SK-MEL-5 (cell line): ENCODE data around the gene KCNJ8. TPM values are rescaled to one million over a fixed set of nuclear protein-coding genes. Genes with fewer than 3 reads are reported as not detected.
"Not testable (repeated sequence)": the region's sequence is repeated elsewhere in the genome, so short reads cannot be mapped to it uniquely, and the experiment has no call there.

Experiments used
- DNase-seq: peaks from one replicate; pipeline ENCODE4 v3.0.0-alpha.2; 2016; ENCODE audit warnings: low read depth, low spot score
- in situ Hi-C: cut with HindIII; loops from 2 replicates; pipeline ENCODE4 v1.10.0; 2016; ENCODE audit warnings: low sequenced_read_pairs, high pct_unique_total_duplicates, low pct_unique_long_range_greater_than_20kb
- total RNA-seq: library from RNA; depleted of rRNA; stranded (reverse); fragments of >200 nt; shearing (Covaris generic); gene quantifications from 2 replicates; pipeline ENCODE4 v1.2.3, GENCODE V29; 2014

KCNJ8 gene
- total RNA-seq, 1 experiment from 2014 or later = not detected

DNA sequence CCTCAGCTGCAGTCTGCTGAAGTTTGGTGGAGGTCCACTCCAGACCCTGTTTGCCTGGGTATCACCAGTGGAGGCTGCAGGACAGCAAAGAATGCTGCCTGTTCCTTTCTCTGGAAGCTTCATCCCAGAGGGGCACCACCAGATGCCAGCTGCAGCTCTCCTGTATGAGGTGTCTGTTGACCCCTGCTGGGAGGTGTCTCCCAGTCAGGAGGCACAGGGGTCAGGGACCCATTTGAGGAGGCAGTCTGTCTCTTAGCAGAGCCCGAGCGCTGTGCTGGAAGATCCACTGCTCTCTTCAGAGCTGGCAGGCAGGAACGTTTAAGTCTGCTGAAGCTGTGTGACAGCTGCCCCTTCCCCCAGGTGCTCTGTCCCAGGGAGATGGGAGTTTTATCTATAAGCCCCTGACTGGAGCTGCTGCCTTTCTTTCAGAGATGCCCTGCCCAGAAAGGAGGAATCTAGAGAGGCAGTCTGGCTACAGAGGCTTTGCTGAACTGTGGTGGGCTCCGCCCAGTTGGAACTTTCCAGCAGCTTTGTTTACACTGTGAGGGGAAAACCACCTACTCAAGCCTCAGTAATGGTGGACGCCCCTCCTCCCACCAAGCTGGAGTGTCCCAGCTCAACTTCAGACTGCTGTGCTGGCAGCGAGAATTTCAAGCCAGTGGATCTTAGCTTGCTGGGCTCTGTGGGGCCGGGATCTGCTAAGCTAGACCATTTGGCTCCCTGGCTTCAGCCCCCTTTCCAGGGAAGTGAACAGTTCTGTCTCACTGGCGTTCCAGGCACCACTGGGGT lies 20.5 kb upstream of the KCNJ8 start:
- DNase-seq, in situ Hi-C loops: not testable (repeated sequence)

DNA sequence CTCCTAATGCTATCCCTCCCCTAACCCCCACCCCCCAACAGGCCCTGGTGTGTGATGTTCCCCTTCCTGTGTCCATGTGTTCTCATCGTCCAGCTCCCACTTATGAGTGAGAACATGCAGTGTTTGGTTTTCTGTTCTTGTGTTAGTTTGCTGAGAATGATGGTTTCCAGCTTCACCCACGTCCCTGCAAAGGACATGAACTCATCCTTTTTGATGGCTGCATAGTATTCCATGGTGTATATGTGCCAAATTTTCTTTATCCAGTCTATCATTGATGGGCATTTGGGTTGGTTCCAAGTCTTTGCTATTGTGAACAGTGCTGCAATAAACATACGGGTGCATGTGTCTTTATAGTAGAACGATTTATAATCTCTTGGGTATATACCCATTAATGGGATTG lies 15.2 kb upstream of the KCNJ8 start:
- DNase-seq = not testable (repeated sequence)

DNA sequence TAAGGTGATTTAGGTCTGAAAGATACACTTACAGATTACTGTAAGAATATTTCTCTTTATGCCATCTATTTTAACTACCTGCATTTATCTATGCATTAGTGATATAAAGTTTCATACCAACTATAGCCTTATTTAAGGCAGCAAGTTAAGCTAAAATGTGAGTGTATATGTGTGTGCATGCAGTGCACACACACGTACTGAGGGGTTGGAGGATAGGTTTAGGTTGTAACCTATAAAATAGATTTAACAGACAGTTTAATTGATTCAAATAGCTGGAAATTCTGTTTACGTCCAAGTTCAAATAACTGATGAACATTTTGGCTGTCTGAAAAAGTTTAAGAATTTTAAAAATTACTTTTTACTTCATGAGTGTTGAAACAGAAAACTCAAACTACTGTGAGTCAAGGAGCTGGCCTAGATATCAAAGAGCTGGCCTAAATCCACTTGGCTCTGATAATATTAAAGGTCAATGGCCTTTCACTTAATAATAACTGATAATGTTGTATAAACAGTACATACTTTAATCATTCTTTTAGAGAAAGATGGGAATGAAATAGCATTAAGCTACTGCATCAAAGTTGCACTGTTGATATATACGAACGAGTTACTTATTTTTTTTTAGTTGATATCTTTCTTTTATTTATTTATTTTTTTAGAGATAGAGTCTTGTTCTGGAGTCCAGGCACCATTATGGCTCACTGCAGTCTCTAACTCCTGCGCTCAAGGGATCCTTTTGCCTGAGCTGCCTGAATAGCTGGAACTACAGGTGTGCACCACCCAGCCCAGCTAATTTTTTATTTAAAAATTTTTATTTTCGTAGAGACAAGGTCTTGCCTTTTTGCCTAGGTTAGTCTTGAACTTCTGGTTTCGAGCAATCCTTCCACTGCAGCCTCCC lies 13.8 kb upstream of the KCNJ8 start:
- in situ Hi-C loops = no loop called here
- DNase-seq = no peak

More for the DNA sequence above, 15.2 kb upstream of the KCNJ8 start:
- in situ Hi-C loops = not testable (repeated sequence)

DNA sequence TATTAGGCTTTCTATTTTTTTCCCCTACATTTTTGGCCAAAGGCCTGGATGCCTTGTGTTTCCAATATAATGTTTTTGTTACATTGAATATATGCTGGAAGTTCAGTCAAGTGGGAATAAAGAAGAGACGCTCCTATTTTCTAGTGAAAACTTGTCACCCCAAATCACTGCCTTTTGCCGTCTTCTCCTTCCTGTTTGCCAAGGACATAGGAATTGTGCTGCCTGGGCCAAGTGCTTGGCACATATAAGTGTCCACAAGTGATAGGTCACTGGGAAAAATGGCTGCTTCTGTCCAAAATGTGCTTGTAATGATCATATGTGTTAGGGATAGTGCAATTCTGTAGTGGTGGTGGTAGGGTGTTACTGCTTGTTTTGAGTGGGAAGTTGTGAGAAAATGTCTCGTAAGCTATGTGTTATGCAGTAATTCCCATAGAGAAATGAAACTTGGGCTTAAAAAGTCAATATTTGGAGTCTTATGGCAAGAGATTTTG lies 11.6 kb upstream of the KCNJ8 start:
- DNase-seq = no peak
- in situ Hi-C loops = no loop called here

DNA sequence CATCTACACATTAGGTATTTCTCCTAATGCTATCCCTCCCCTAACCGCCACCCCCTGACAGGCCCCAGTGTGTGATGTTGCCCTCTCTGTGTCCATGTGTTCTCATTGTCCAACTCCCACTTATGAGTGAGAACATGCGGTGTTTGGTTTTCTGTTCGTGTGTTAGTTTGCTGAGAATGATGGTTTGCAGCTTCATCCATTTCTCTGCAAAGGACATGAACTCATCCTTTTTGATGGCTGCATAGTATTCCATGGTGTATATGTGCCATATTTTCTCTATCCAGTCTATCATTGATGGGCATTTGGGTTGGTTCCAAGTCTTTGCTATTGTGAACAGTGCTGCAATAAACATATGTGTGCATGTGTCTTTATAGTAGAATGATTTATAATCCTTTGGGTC lies 8.2 kb upstream of the KCNJ8 start:
- DNase-seq, in situ Hi-C loops: not testable (repeated sequence)

DNA sequence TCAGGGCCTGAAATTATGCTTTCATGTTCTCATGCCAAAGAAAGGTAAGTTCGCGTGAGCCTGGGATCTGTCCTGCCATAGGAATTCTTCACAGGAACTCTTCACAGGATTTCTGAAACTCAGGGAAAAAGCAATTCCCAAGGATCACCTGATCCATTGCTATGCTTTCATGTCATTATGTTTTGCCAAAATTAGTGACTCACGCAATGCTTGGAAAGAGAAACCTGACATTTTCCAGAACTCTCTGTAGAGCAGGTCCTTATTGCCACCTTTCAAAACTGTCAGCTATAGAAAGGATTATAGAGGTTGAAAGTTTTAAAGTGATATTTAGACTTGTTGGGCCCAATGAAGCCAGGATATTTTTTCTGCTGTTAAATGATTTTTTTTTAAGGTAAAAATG lies 6.3 kb upstream of the KCNJ8 start:
- in situ Hi-C loops = no loop called here
- no peak for DNase-seq

DNA sequence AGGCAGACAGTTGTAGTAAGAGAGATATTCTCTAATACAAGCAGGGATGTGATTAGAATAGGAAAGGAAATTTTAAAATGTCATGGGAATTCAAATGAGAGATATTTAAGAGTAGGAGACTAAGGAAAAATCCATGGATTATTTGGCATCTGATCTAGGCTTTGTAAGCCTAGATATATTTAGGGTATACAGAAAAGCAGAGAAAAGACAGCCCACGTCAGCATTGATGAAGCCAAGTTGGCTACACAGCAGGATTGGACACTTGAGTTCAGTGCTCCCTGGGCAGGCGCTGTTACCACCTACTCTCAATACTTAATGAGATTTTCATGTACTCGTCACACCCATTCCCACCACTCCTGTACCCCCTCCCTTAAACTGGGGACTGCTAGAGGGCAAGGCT lies 1.7 kb upstream of the KCNJ8 start:
- no peak for DNase-seq
- in situ Hi-C loops = no loop called here

DNA sequence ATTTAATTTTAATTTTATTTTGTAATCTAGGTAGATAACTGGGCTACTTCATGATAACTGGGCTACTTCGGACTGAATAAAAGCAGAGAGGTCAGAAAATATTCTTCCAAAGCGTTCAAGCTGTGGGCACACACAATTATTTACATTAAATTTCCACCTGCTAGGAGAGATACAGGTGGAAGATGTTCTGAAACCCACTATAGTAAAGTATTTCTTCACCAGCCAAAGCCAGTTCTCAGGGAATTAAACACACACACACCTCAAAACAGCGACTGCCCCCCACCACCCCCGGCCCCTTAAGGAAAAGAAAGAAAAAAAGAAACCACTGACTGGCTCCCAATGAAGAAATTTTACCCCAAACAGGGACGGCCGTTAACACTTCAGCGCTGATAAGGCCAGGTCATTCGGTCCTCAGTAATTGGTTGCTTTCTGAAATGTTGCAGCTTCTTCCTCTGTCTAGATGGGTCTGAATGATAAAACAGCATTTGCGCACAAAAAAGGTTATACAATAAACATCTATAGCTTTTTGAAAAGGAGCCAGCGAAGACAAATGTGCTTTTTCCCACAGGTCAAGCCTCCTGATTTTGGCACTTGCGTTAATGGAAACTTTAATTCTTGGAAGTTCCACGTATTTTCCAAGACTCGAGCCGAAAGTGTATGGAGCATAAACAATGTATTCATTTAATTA lies 771 bp upstream of the KCNJ8 start:
- DNase-seq = no peak
- in situ Hi-C loops = no loop called here

DNA sequence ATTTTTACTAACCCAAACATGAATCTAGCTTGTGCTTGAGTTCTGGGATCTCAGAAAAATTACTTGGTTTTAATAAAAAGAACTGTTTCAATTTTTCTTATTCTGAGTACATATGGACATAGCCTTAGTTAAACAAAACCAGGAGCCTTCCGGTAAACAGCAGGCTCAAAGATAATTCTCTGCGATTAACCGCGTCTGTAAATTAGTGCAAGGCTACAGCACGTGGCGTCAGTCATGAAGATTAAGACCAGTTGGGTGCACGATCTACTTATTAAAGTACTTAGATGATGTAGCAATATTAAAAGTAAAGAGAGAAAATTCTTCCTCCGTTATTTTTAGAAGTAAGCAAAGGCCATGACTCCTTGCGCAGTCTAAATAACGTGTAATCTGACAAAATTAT lies 700 bp downstream of the KCNJ8 start:
- no peak for DNase-seq
- in situ Hi-C loops = no loop called here

DNA sequence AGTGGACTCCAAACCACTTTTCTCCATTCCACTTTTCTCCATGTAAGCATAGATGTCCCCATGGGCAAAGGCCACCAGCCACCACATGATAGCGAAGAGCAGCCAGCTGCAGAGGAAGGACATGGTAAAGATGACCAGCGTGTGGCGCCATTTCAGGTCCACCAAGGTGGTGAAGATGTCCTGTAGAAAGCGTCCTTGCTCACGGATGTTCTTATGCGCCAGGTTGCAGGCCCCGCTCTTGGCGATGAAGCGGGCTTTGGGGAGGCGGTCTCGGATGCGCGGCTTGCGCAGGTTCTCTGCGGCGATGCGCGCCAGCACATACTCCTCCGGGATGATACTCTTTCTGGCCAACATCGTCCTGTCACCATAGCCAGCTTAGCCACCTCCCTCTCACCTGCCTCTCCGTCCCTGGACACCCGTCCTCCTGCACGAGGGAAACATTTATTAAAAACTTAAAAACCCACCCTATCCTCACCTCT lies 1.2 kb downstream of the KCNJ8 start:
- DNase-seq = no peak
- in situ Hi-C loops = no loop called here

DNA sequence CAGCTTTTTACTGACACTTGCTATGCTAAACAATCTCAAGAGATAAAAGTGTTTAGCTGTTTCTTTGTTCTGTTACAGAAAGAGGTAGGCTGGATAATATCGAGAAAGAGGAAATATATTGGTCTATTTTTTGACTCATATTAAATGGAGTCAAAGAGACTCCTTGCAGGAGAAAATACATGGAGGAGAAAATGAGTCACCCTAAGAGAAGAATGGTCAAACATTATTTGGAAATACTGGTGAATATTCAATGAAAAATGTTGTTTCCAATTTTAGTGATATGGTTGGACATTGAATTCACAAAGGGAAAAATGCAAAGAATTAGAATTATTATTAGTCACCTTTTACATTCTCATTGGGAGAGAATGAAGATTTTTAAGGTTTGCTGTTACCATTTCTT lies 3.2 kb downstream of the KCNJ8 start:
- DNase-seq = no peak
- in situ Hi-C loops = no loop called here

DNA sequence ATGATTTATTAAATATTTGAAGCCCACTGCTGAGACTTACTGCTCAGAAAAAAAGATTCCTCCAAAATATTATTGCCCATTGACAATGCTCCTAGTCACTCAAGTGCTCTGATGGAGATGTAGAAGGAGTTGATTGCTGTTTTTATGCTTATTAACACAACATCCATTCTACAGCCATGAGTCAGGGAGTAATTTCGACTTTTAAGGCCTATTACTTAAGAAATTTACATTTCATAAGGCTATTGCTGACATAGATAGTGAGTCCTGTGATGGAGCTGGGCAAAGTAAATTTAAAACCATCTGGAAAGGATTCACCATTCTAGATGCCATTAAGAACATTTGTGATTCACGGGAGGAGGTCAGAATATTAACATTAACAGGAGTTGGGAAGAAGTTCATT lies 5.2 kb downstream of the KCNJ8 start:
- DNase-seq = no peak
- in situ Hi-C loops = no loop called here

DNA sequence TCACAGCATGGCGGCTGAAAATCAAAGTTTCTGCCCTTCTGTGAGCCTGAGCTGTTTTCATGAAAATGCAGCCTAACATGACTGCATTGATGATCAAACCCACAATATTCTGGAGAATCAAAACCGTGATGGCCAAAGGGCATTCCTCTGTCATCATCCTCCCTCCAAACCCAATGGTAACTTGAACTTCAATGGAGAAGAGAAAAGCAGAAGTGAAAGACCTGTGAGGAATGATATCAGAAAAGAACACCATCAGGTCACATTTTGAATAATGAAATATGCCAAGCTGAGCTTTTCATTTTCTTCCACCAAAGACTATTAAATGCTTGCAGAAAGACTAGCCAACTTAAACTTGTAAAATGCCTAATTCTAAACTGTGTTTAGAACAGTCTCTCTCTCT lies 8.1 kb downstream of the KCNJ8 start:
- in situ Hi-C loops = no loop called here
- no peak for DNase-seq

DNA sequence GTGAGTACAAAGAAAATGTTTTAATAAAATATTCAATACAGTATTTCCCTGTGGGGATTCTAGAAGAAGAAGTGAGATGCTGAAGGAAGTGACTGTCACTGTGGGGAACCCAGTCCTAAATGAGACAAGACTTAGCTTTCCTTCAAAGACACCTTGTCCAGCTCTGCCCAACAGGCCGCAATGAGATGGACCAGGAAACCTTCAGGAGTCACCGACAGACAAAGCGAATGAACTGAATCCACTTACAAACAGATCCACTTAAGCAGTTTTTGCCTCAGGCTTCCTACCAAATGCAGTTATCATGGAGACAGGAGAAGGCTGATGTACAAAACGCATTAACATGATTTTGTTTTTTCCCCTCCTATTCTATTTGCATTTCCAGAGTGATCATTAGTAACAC lies 9.6 kb downstream of the KCNJ8 start:
- no peak for DNase-seq
- in situ Hi-C loops = no loop called here

DNA sequence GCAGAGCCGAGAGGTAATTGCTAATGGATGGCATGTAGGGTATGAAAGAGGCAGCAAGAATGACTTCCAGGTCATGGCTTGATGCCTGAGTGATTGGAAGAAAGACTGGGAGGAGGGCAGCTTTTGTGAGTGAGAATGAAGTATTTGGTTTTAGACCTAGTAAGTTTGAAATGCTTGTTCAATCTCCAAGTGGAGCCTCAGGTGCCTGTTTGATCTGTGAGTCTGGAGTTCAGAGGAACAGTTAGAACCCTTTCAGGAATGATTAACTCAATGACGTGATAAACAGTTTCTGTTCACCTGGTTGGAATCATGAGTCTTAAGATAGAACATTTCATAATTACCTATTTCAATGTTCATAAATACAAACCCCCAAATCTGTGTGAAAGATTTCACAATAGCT lies 10.4 kb downstream of the KCNJ8 start:
- in situ Hi-C loops = no loop called here
- no peak for DNase-seq

DNA sequence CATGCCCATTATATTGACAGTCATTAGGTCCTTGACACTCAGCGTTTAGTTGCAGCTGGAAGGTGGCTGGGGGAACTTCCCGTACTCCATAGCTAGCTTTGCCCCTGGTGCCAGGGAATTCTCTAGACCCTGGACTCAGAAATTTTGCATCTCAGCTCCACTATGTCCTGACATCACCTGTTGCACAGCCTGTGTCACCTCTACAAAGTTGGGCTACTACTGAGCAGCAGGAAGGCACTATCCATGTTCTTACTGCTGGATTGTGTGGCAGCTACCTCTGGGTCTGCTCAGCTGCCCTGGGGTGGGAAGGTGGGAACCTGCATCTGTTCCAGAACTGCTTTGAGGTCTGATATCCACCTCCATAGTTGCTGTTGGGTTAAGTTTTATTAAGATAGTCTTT lies 11.0 kb downstream of the KCNJ8 start:
- in situ Hi-C loops = no loop called here
- no peak for DNase-seq

DNA sequence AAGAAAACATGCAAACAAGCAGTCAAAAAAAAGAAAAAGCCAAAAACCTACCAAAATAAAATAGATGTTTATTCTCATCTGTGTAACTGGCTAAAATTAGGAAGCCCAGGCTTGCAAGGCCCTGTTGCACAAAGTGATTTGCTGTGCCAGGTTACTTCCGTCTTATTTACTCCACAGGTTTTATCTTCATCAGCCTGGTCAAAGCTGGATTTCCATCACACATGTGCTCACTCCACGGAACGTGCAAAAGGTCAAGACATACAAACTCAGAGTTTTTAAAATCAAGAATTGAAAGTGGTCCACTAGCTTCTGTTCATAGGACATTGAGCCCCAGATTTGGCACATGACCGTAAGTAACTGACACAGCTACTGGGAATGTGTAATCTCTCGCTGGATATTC lies 14.8 kb downstream of the KCNJ8 start:
- in situ Hi-C loops = no loop called here
- no peak for DNase-seq

DNA sequence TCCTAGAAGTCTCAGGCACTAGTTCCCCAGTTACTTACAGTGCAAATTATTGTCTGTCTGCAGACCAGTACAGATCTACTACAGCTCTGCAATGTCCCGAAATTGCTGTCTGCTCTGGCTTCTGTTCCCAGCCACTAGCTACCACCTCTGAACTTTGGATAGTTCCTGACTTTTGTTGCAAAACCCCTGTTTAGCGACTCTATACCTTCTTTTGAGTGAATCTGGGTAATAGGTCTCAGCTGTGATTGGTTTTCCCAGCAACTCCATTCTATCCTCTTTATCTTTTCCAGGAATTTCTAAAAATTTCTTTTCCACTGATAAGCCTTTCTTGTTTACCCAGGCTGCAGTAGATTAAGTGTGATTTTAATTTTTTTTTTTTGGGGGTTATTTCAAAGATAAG lies 16.8 kb downstream of the KCNJ8 start:
- in situ Hi-C loops = no loop called here
- DNase-seq = no peak
